SJSA1 (cell line): ENCODE data around the gene EEA1. TPM values are rescaled to one million over a fixed set of nuclear protein-coding genes. Genes with fewer than 3 reads are reported as not detected.
A peak's percentile ranks its signal among the peaks of the same experiment; 100 is the strongest.
"Not testable (repeated sequence)": the region's sequence is repeated elsewhere in the genome, so short reads cannot be mapped to it uniquely, and the experiment has no call there.

Experiments
- DNase-seq, 2 experiments: peaks; one replicate each; pipeline ENCODE4 v3.0.0-alpha.2; 2015 to 2020; ENCODE audit warnings: low spot score in 2 of 2, low read depth in 1 of 2
- H3K27ac ChIP-seq: fragments of 250-450 bp; sonication (Bioruptor Pico); 2 replicates; pipeline ENCODE4 v1.5.1; 2020; ENCODE audit warnings: mild to moderate bottlenecking, moderate library complexity
- H3K27me3 ChIP-seq: fragments of 250-450 bp; sonication (Bioruptor Pico); replicated peaks from 2 replicates; pipeline ENCODE4 v1.5.1; 2020; ENCODE audit warnings: mild to moderate bottlenecking, moderate library complexity
- H3K36me3 ChIP-seq: fragments of 250-450 bp; sonication (Bioruptor Pico); 2 replicates; pipeline ENCODE4 v1.5.1; 2020; ENCODE audit warnings: mild to moderate bottlenecking
- H3K4me1 ChIP-seq: fragments of 250-450 bp; sonication (Bioruptor Pico); replicated peaks from 2 replicates; pipeline ENCODE4 v1.6.1; 2021; ENCODE audit warnings: mild to moderate bottlenecking
- H3K4me3 ChIP-seq: fragments of 250-450 bp; sonication (Bioruptor Pico); 2 replicates; pipeline ENCODE4 v1.5.1; 2020; ENCODE audit warnings: mild to moderate bottlenecking
- H3K9me3 ChIP-seq: fragments of 250-450 bp; sonication (Bioruptor Pico); replicated peaks from 2 replicates; pipeline ENCODE4 v1.5.1; 2020; ENCODE audit warnings: mild to moderate bottlenecking
- total RNA-seq: library from RNA; depleted of rRNA; stranded (reverse); fragments of >200 nt; shearing (Covaris generic); gene quantifications from 2 replicates; pipeline ENCODE4 v1.2.3, GENCODE V29; 2014; rRNA removed

Gene EEA1
- 19.0 and 49.8 TPM in 2 replicates for total RNA-seq

- H3K27ac ChIP-seq, result peak within 1 kb of the TSS; percentile 97
- H3K36me3 ChIP-seq, result no peaks in the 10 kb centered on the region
- H3K27me3 ChIP-seq, result no peaks in the 10 kb centered on the region
- H3K9me3 ChIP-seq, result no peaks in the 10 kb centered on the region
- H3K4me1 ChIP-seq, result peaks cover 25% of the 10 kb centered on the region
- H3K4me3 ChIP-seq, result peak within 1 kb of the TSS; percentile 56
- DNase-seq, result peak; percentile 96 to 98
These were observed at the start of gene EEA1 for GRCh38 chr12:92928962-92929915. Gene EEA1 (minus strand): TSS chr12:92929295. CDS start chr12:92929066, 229 bp downstream.

- no peaks in the 10 kb centered on the region for H3K27me3 ChIP-seq
These were observed 49.5 kb upstream of the EEA1 start for GRCh38 chr12:92978607-92979006.

GRCh38 chr12:92977326-92977725 lies 48.2 kb upstream of the EEA1 start:
- H3K4me3 ChIP-seq, result no peak overlapping the region
- H3K27ac ChIP-seq, result no peak overlapping the region
- no peaks in the 10 kb centered on the region for H3K27me3 ChIP-seq
- H3K9me3 ChIP-seq, result no peaks in the 10 kb centered on the region
- H3K36me3 ChIP-seq, result no peaks in the 10 kb centered on the region
- peaks cover 2% of the 10 kb centered on the region for H3K4me1 ChIP-seq
- peak in 1 of 2 experiments; percentile 20 for DNase-seq

More at GRCh38 chr12:92978607-92979006, 49.5 kb upstream of the EEA1 start:
- Histone ChIP-seq H3K4me1 (no peaks in the 10 kb centered on the region), H3K36me3 (no peaks in the 10 kb centered on the region), H3K27ac (no peak overlapping the region), H3K4me3 (no peak overlapping the region), H3K9me3 (no peaks in the 10 kb centered on the region)
- DNase-seq, result no peak

GRCh38 chr12:92974759-92975158 lies 45.7 kb upstream of the EEA1 start:
- Histone ChIP-seq H3K27ac (no peak overlapping the region), H3K9me3 (no peaks in the 10 kb centered on the region), H3K4me3 (no peak overlapping the region), H3K36me3 (no peaks in the 10 kb centered on the region), H3K4me1 (peaks cover 25% of the 10 kb centered on the region), H3K27me3 (no peaks in the 10 kb centered on the region)
- no peak for DNase-seq

- Histone ChIP-seq H3K4me1 (peaks cover 37% of the 10 kb centered on the region), H3K27ac (no peak overlapping the region), H3K9me3 (no peaks in the 10 kb centered on the region), H3K27me3 (no peaks in the 10 kb centered on the region), H3K4me3 (no peak overlapping the region), H3K36me3 (no peaks in the 10 kb centered on the region)
- no peak for DNase-seq
These were observed 44.5 kb upstream of the EEA1 start for GRCh38 chr12:92973614-92974013.

- Histone ChIP-seq H3K4me3 (no peak overlapping the region), H3K4me1 (peaks cover 44% of the 10 kb centered on the region), H3K9me3 (no peaks in the 10 kb centered on the region)
These were observed 42.9 kb upstream of the EEA1 start for GRCh38 chr12:92971859-92972524.

GRCh38 chr12:92968176-92968813 lies 39.2 kb upstream of the EEA1 start:
- no peaks in the 10 kb centered on the region for H3K9me3 ChIP-seq
- H3K4me1 ChIP-seq, result peaks cover 44% of the 10 kb centered on the region
- DNase-seq, result peak in 1 of 2 experiments; percentile 5
- H3K27ac ChIP-seq, result peak overlapping the region; percentile 21; the same call in 1 of the 2 replicates
- no peak overlapping the region for H3K4me3 ChIP-seq
- no peaks in the 10 kb centered on the region for H3K27me3 ChIP-seq
- no peaks in the 10 kb centered on the region for H3K36me3 ChIP-seq

More at GRCh38 chr12:92971859-92972524, 42.9 kb upstream of the EEA1 start:
- Histone ChIP-seq H3K27ac (peak overlapping the region; percentile 70), H3K36me3 (no peaks in the 10 kb centered on the region), H3K27me3 (no peaks in the 10 kb centered on the region)
- DNase-seq, result peak; percentile 42 to 46

GRCh38 chr12:92964378-92964777 lies 35.3 kb upstream of the EEA1 start:
- H3K9me3 ChIP-seq, H3K36me3 ChIP-seq, H3K27me3 ChIP-seq, H3K27ac ChIP-seq, H3K4me3 ChIP-seq, DNase-seq: not testable (repeated sequence)
- H3K4me1 ChIP-seq, result peaks cover 32% of the 10 kb centered on the region

GRCh38 chr12:92961949-92962348 lies 32.9 kb upstream of the EEA1 start:
- H3K9me3 ChIP-seq, result peaks cover 6% of the 10 kb centered on the region
- peak; percentile 50 to 82 for DNase-seq
- H3K4me3 ChIP-seq, result no peak overlapping the region
- H3K27ac ChIP-seq, result no peak overlapping the region
- no peaks in the 10 kb centered on the region for H3K36me3 ChIP-seq
- H3K4me1 ChIP-seq, result peaks cover 23% of the 10 kb centered on the region
- no peaks in the 10 kb centered on the region for H3K27me3 ChIP-seq

- peak overlapping the region; percentile 61 for H3K27ac ChIP-seq
- H3K9me3 ChIP-seq, result peaks cover 6% of the 10 kb centered on the region
- H3K27me3 ChIP-seq, result no peaks in the 10 kb centered on the region
- no peak overlapping the region for H3K4me3 ChIP-seq
- H3K4me1 ChIP-seq, result peaks cover 13% of the 10 kb centered on the region
- no peaks in the 10 kb centered on the region for H3K36me3 ChIP-seq
- peak in 1 of 2 experiments; percentile 44 for DNase-seq
These were observed 27.0 kb upstream of the EEA1 start for GRCh38 chr12:92955997-92956663.

GRCh38 chr12:92953747-92954146 lies 24.7 kb upstream of the EEA1 start:
- H3K27ac ChIP-seq, result no peak overlapping the region
- no peaks in the 10 kb centered on the region for H3K36me3 ChIP-seq
- no peaks in the 10 kb centered on the region for H3K27me3 ChIP-seq
- peaks cover 13% of the 10 kb centered on the region for H3K4me1 ChIP-seq
- H3K9me3 ChIP-seq, result peaks cover 6% of the 10 kb centered on the region
- DNase-seq, result no peak
- no peak overlapping the region for H3K4me3 ChIP-seq

GRCh38 chr12:92952394-92952793 lies 23.3 kb upstream of the EEA1 start:
- Histone ChIP-seq H3K36me3 (no peaks in the 10 kb centered on the region), H3K4me1 (peaks cover 11% of the 10 kb centered on the region), H3K9me3 (peaks cover 3% of the 10 kb centered on the region), H3K4me3 (no peak overlapping the region), H3K27me3 (no peaks in the 10 kb centered on the region), H3K27ac (no peak overlapping the region)
- DNase-seq, result no peak

GRCh38 chr12:92951006-92951405 lies 21.9 kb upstream of the EEA1 start:
- no peaks in the 10 kb centered on the region for H3K36me3 ChIP-seq
- no peak for DNase-seq
- no peak overlapping the region for H3K4me3 ChIP-seq

More at GRCh38 chr12:92951006-92951405, 21.9 kb upstream of the EEA1 start:
- Histone ChIP-seq H3K27ac (no peak overlapping the region), H3K9me3 (no peaks in the 10 kb centered on the region; the same call in 1 of the 2 replicates), H3K4me1 (peaks cover 4% of the 10 kb centered on the region; the same call in 1 of the 2 replicates), H3K27me3 (no peaks in the 10 kb centered on the region)
